ENCODE measurements around the gene SMAD2. TPM values are rescaled to one million over a fixed set of nuclear protein-coding genes. Genes with fewer than 3 reads are reported as not detected.

Gene SMAD2
- total and polyA plus RNA-seq, 9 of the 15 experiments (the other 6 are each of a cell fraction or from before 2014, with no cell fraction given): 9.2 to 49.6 (median 33.7) TPM

GRCh38 chr18:47868744-47869143 lies 61.7 kb downstream of the SMAD2 start:
- Histone ChIP-seq H3K79me2 (ENCODE audit: control insufficient read depth, insufficient read depth, low read length) (peaks cover 10% of the 10 kb centered on the region; the same call in 2 of the 3 replicates), H3K36me3 (ENCODE audit: control insufficient read depth, insufficient read depth, low read length) (peaks cover 32% of the 10 kb centered on the region; the same call in 2 of the 3 replicates), H2AFZ (ENCODE audit: low read depth, low read length) (no peak overlapping the region), H3K27ac (ENCODE audit: extremely low read depth, low read depth, low read length) (no peak overlapping the region), H3K4me2 (ENCODE audit: insufficient read depth, low read length) (no peak overlapping the region), H3K9me3 (replicated peaks; ENCODE audit: control insufficient read depth, insufficient read depth, low read depth, low read length) (no peaks in the 10 kb centered on the region), H3K4me3 (no peak overlapping the region), H3K27me3 (ENCODE audit: control insufficient read depth in 2 of 2, insufficient read depth in 2 of 2, low read length in 2 of 2) (no peaks in the 10 kb centered on the region), H3K4me1 (replicated peaks in 1 of 2; ENCODE audit: control insufficient read depth in 2 of 2, insufficient read depth in 2 of 2, low read length in 2 of 2) (no peaks in the 10 kb centered on the region), H3K9ac (ENCODE audit: insufficient read depth in 1 of 2, low read depth in 2 of 2, low read length in 2 of 2) (no peak overlapping the region), H4K20me1 (replicated peaks; ENCODE audit: control insufficient read depth, insufficient read depth, low read length) (no peaks in the 10 kb centered on the region), H3K9me1 (ENCODE audit: control insufficient read depth, insufficient read depth, low read length) (no peaks in the 10 kb centered on the region)
- no peak for DNase-seq (ENCODE audit: extremely low read depth in 1 of 4, low spot score in 3 of 4)
- CTCF ChIA-PET (ENCODE audit: low intra/inter-chr PET ratio): no interaction called here
- POLR2A ChIA-PET: no interaction called here
- no peak for ATAC-seq
- 83% methylated on average over 3 of the region's 3 CpGs for WGBS (ENCODE audit: insufficient coverage, low coverage, missing lambda C conversion rate)
- no peak for TF ChIP-seq CBX1 (IDR thresholded peaks at IDR 0.05; ENCODE audit: low read depth)
- TF ChIP-seq HNRNPL (IDR thresholded peaks at IDR 0.05; ENCODE audit: low read depth, low read length): no peak
- TF ChIP-seq POLR3A (IDR thresholded peaks at IDR 0.05; ENCODE audit: borderline replicate concordance, extremely low read depth, insufficient read depth, insufficient read length): no peak
- TF ChIP-seq DNMT1 (IDR thresholded peaks at IDR 0.05): no peak
- TF ChIP-seq CGGBP1 (CRISPR knock-in tag; IDR thresholded peaks at IDR 0.05): no peak
- TF ChIP-seq ESRRB (CRISPR knock-in tag; IDR thresholded peaks at IDR 0.05; ENCODE audit: borderline replicate concordance): no peak
- TF ChIP-seq RERE (CRISPR knock-in tag; IDR thresholded peaks at IDR 0.05; ENCODE audit: borderline replicate concordance): no peak
- no peak for TF ChIP-seq ETV5 (CRISPR knock-in tag; IDR thresholded peaks at IDR 0.05; ENCODE audit: low read depth)
- TF ChIP-seq NFIC (IDR thresholded peaks at IDR 0.05): no peak
- TF ChIP-seq TCF7L2 (IDR thresholded peaks at IDR 0.05; ENCODE audit: low read depth, low read length): no peak
- in situ Hi-C loops (cut with MboI) (no loop called here), intact Hi-C loops (cut with micrococcal nuclease) (no loop called here)
- BruUV-seq (replicated peaks): no TSS peak
- no peak for FAIRE-seq
